ENCODE measurements around the gene ABCA7.
A peak's percentile ranks its signal among the peaks of the same experiment; 100 is the strongest.

Gene ABCA7

GRCh38 chr19:1009041-1009980 is 30.6 kb upstream of the ABCA7 start:
- DNase-seq (ENCODE audit: low read depth) = peak; percentile 76
- no peak overlapping the region for H3K4me3 ChIP-seq (replicated peaks; ENCODE audit: low read depth, low read length)
- TF ChIP-seq CTCF (IDR thresholded peaks at IDR 0.05; ENCODE audit: low read length, missing control alignments) = no peak

- no peak overlapping the region for H3K4me3 ChIP-seq (replicated peaks; ENCODE audit: low read depth, low read length)
- no peak for DNase-seq (ENCODE audit: low read depth)
- TF ChIP-seq CTCF (IDR thresholded peaks at IDR 0.05; ENCODE audit: low read length, missing control alignments) = no peak
These were observed 29.8 kb upstream of the ABCA7 start for GRCh38 chr19:1009981-1010538.

GRCh38 chr19:1010586-1011510 is 29.1 kb upstream of the ABCA7 start:
- DNase-seq (ENCODE audit: low read depth) = no peak
- H3K4me3 ChIP-seq (replicated peaks; ENCODE audit: low read depth, low read length) = no peak overlapping the region
- no peak for TF ChIP-seq CTCF (IDR thresholded peaks at IDR 0.05; ENCODE audit: low read length, missing control alignments)

GRCh38 chr19:1011831-1012333 is 28.0 kb upstream of the ABCA7 start:
- DNase-seq (ENCODE audit: low read depth) = no peak
- no peak for TF ChIP-seq CTCF (IDR thresholded peaks at IDR 0.05; ENCODE audit: low read length, missing control alignments)
- no peak overlapping the region for H3K4me3 ChIP-seq (replicated peaks; ENCODE audit: low read depth, low read length)

GRCh38 chr19:1012334-1012733 is 27.6 kb upstream of the ABCA7 start:
- no peak for TF ChIP-seq CTCF (IDR thresholded peaks at IDR 0.05; ENCODE audit: low read length, missing control alignments)
- DNase-seq (ENCODE audit: low read depth) = no peak
- H3K4me3 ChIP-seq (replicated peaks; ENCODE audit: low read depth, low read length) = no peak overlapping the region

GRCh38 chr19:1013218-1013617 is 26.7 kb upstream of the ABCA7 start:
- DNase-seq (ENCODE audit: low read depth) = no peak
- no peak for TF ChIP-seq CTCF (IDR thresholded peaks at IDR 0.05; ENCODE audit: low read length, missing control alignments)
- no peak overlapping the region for H3K4me3 ChIP-seq (replicated peaks; ENCODE audit: low read depth, low read length)
